Upper lobe of left lung (tissue), 6 donors: Measurements from ENCODE around the gene LRRC31. TPM values are rescaled to one million over a fixed set of nuclear protein-coding genes. Genes with fewer than 3 reads are reported as not detected.

Experiments used
- ATAC-seq, 2 donors: fragments of 200-7000 bp; cut with Tn5 transposase; one replicate each; pipeline ENCODE4 v1.9.1; 2022; ENCODE audit warnings: mild to moderate bottlenecking in 2 of 2, moderate library complexity in 2 of 2; ENCODE audit not compliant: low FRiP score in 2 of 2
- DNase-seq, 2 donors: peaks; one replicate each; pipeline ENCODE4 v3.0.0-alpha.2; 2019 to 2020
- H3K27ac ChIP-seq, 4 donors: fragments of 200-600 bp; sonication (generic); one replicate each; pipeline ENCODE4 v1.5.1; 2016 to 2019
- H3K27me3 ChIP-seq, 4 donors: fragments of 200-600 bp; sonication (generic); one replicate each; pipeline ENCODE4 v1.5.1; 2017 to 2019
- H3K36me3 ChIP-seq, 4 donors: fragments of 200-600 bp; sonication (generic); one replicate each; pipeline ENCODE4 v1.5.1; 2016 to 2019
- H3K4me1 ChIP-seq, 4 donors: fragments of 200-600 bp; sonication (generic); one replicate each; pipeline ENCODE4 v1.5.1; 2018 to 2019
- H3K4me3 ChIP-seq, 4 donors: fragments of 200-600 bp; sonication (generic); one replicate each; pipeline ENCODE4 v1.5.1; 2017 to 2019; ENCODE audit warnings: mild to moderate bottlenecking in 2 of 4, moderate library complexity in 1 of 4
- H3K9me3 ChIP-seq, 4 donors: fragments of 200-600 bp; sonication (generic); one replicate each; pipeline ENCODE4 v1.5.1; 2018 to 2019
- EP300 ChIP-seq, 4 donors: sonication (generic); formaldehyde crosslinking; IDR thresholded peaks; one replicate each; pipeline ENCODE4 v1.5.1; 2017; ENCODE audit warnings: antibody characterized with exemption in 4 of 4, control low read depth in 2 of 4
- POLR2A ChIP-seq, 4 donors: fragments of 450-650 bp; IDR thresholded peaks; one replicate each; pipeline ENCODE4 v1.5.1; 2016 to 2017; ENCODE audit warnings: antibody characterized with exemption in 4 of 4, mild to moderate bottlenecking in 2 of 4
- POLR2AphosphoS5 ChIP-seq, 2 donors: sonication (generic); formaldehyde crosslinking; IDR thresholded peaks; one replicate each; pipeline ENCODE4 v1.5.1; 2017; ENCODE audit warnings: antibody characterized with exemption in 2 of 2
- WGBS, 2 donors: methylation state at CpG; one replicate each; pipeline ENCODE4 v1.1.5; 2017 to 2018; 5-methylcytosine and 5-hydroxymethylcytosine counted together
- total RNA-seq, 6 donors: library from RNA; depleted of rRNA in 4 of 6; stranded (reverse); fragments of >200 nt in 4 of 6; gene quantifications; one replicate each; pipeline versions ENCODE4 v1.1.0 to v1.2.1, GENCODE V29; 2016 to 2021
- TF ChIP-seq, protein P1 (sequence below), 6 experiments: fragments of 450-650 bp in 4 of 6; fragments of 200-600 bp in 2 of 6; sonication (generic) in 2 of 6; IDR thresholded peaks; one replicate each; pipeline ENCODE4 v1.5.1; 2016 to 2019; ENCODE audit warnings: antibody characterized with exemption in 6 of 6
- donor health status: DM: no; HTN: no; CAD: no; lungs with moderate emphysema.
- donor health status: DM: no; HTN: yes; CAD: no; lungs with severe emphysema.

LRRC31 gene
- total RNA-seq, 6 donors from 2014 or later: 0.34 to 5.6 (median 1.3) TPM

DNA sequence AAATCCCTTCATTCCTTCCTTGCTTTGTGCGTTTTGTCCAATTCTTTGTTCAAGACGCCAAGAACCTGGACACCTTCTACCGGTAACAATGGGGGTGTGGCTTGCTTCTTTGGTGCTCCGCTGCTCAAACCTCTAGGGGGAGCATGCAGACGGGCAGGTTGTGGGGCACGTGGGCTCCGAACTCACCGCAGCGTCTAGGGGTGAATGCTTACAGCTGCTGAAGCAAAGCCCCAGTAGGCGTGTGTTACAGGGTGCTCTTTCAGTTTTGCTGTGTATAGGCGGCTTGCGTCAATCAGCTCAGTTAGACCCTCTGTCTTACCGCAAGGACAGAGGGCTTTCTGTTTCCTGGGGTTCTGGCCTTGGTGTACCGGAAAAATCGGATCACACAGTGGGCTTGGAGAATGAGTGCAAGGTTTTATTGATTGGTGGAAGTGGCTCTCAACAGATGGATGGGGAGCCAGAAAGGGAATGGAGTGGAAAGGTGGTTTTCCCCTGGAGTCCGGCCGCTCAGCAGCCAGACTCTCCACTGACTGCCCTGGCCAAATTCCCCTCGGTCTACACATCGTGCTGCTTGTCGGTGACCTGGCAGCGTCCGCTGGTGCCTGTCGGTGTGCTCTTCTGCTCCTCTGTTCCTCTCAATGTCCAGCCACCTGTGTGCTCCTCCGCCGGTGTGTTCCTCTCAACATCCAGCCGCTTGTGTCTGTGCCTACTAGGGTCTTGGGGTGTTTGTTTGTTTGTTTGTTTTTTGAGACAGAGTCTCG, 55.8 kb downstream of the LRRC31 start:
- H3K36me3 ChIP-seq: no peaks in the 10 kb centered on the region
- no peaks in the 10 kb centered on the region for H3K27me3 ChIP-seq
- WGBS, 2 donors: 64 to 72% methylated on average over 23 to 27 of the region's 27 CpGs
- DNase-seq (peak in 1 of 2 donors; percentile 28), ATAC-seq (peak; percentile 43 to 79)
- peaks cover 9 to 26% (median 26%) of the 10 kb centered on the region in 4 donors for H3K4me1 ChIP-seq
- H3K4me3 ChIP-seq: peak overlapping the region in 3 of 4 donors; percentile 56 to 76 (median 72)
- H3K9me3 ChIP-seq: peaks cover 0 to 7% (median 0%) of the 10 kb centered on the region in 4 donors
- H3K27ac ChIP-seq: no peak overlapping the region
- TF ChIP-seq, protein P1, sequence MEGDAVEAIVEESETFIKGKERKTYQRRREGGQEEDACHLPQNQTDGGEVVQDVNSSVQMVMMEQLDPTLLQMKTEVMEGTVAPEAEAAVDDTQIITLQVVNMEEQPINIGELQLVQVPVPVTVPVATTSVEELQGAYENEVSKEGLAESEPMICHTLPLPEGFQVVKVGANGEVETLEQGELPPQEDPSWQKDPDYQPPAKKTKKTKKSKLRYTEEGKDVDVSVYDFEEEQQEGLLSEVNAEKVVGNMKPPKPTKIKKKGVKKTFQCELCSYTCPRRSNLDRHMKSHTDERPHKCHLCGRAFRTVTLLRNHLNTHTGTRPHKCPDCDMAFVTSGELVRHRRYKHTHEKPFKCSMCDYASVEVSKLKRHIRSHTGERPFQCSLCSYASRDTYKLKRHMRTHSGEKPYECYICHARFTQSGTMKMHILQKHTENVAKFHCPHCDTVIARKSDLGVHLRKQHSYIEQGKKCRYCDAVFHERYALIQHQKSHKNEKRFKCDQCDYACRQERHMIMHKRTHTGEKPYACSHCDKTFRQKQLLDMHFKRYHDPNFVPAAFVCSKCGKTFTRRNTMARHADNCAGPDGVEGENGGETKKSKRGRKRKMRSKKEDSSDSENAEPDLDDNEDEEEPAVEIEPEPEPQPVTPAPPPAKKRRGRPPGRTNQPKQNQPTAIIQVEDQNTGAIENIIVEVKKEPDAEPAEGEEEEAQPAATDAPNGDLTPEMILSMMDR (IDR thresholded peaks at IDR 0.05): peak in 4 of 6 experiments; percentile 12 to 44 (median 26)
- TF ChIP-seq POLR2AphosphoS5 (IDR thresholded peaks at IDR 0.05): no peak

DNA sequence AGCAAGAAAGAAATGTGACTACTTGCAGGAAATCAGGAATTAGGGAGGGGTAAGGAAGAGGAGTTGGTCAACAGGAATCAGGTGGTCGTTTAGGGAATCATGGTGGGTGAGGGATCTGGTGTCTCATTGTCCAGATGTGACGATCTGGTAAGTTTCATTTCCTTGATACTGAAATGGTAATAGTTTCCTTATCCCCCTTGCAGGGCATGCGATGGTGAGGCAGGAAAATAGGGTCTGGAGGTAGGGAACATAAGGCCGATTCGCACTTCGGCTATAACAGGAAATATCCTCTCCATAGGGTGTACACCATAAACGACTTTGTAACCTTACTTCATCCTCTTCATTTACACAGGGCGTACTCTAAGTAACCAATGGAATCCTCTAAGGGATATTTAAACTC, 56.5 kb downstream of the LRRC31 start:
- 51% methylated on average over 8 of the region's 8 CpGs for WGBS, 2 donors
- Histone ChIP-seq H3K4me1 (peaks cover 9 to 26% (median 26%) of the 10 kb centered on the region in 4 donors), H3K27ac (peak overlapping the region in 2 of 4 donors; percentile 74 to 75), H3K27me3 (no peaks in the 10 kb centered on the region), H3K4me3 (peak overlapping the region in 3 of 4 donors; percentile 56 to 76 (median 72)), H3K36me3 (no peaks in the 10 kb centered on the region), H3K9me3 (peaks cover 0 to 7% (median 0%) of the 10 kb centered on the region in 4 donors)
- no peak for DNase-seq
- no peak for ATAC-seq
- TF ChIP-seq, protein P1 (IDR thresholded peaks at IDR 0.05): no peak
- TF ChIP-seq POLR2A (IDR thresholded peaks at IDR 0.05) (no peak), EP300 (IDR thresholded peaks at IDR 0.05) (no peak), POLR2AphosphoS5 (IDR thresholded peaks at IDR 0.05) (no peak)

DNA sequence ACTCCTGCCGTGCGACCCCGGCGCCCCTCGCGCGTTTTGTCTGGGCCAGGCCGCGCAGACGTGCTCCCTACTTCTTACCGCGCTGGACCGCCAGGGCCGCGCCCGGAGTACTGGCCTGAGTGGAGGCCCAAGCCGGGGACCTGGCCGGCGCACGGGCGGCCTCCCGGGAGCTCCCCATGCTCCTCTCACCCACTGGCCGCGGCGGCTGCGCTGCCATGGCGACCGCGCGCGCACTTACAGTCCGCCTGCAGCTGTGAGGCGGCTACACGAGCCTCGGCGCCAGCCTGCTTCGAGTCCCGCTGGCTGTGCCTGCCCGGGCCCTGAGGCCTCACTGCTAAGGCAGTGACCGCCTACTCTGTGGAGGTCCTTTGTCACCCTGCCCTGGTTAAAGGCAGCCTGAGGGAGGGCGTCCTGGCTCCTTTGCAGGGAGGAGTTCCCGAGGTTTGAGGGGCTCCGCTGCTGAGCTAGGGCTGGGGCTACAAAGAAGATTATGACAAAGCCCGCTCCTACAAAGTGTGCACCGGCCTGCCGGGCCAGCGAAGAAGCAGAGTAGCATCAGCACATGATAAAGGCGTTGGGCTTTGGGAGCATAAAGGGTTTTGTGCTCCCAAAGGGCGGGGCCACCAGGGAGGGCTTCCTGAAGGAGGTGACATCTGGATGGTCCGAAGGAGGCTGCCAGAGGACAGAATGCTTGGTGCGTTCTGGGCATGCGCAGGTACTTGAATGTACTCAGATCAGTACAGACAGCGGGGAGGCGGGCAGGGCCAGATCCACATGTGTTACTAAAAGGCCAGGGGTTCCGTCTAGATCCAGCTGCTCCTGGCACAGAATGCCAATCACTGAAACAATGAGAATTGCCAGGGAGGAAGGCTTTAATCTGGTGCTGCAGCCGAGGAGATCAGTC, 57.2 kb downstream of the LRRC31 start, which contains the start of the genes LRRC34 and LRRIQ4:
LRRC34 (minus strand) TSS at position 573 of the 904 bp plus-strand sequence; CDS start at position 217, 356 bp downstream.
LRRIQ4 (plus strand) TSS at position 539 of the 904 bp plus-strand sequence. CDS start 9,052 bp downstream, outside the sequence.
- Histone ChIP-seq H3K36me3 (no peaks in the 10 kb centered on the region), H3K9me3 (peaks cover 0 to 7% (median 0%) of the 10 kb centered on the region in 4 donors), H3K4me3 (peak within 1 kb of the TSS; percentile 56 to 76 (median 65)), H3K27ac (peak within 1 kb of the TSS; percentile 70 to 77 (median 74)), H3K27me3 (no peaks in the 10 kb centered on the region), H3K4me1 (peaks cover 9 to 26% (median 26%) of the 10 kb centered on the region in 4 donors)
- DNase-seq (peak; percentile 85 to 96), ATAC-seq (peak; percentile 92 to 94)
- peak in 2 of 4 donors; percentile 9 to 24 for TF ChIP-seq POLR2A (IDR thresholded peaks at IDR 0.05)
- TF ChIP-seq, protein P1 (IDR thresholded peaks at IDR 0.05): peak in 3 of 6 experiments; percentile 18 to 33 (median 27)
- TF ChIP-seq EP300 (IDR thresholded peaks at IDR 0.05): no peak
- 9 to 26% methylated on average over 13 to 39 of the region's 56 CpGs for WGBS, 2 donors

DNA sequence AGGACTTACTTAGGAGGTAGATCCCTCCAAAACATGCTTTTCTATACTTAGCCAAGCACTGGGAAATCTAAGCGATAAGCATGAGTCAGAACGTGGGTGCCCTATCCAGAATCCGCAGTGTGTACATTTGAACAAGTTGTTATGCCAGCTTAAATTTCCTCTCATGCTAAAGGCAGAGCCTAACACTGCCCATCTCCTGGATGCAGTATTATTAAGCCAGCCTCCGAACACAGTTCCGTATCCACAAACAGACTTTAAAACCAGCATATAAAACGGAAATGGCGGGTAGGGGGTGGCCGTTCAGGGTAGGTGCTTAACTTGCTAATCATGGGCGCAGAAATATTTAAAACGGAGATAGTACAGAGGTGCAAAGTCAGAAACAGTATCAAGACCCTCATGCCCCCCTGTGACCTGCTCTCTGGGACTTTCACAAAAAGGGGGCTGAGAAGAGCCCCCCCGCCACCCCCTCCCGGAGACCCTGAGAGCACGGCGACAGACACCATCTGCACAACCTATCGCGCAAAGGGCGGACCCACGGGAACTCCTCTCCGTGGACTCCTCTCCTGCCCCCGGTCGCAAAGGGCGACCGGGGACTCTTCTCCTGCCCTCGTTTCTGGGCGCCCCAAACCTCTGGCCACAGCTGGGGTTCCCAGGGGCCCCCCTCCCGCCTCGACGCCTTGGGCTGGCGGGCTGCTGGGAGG, 58.0 kb downstream of the LRRC31 start:
- Histone ChIP-seq H3K27me3 (no peaks in the 10 kb centered on the region), H3K4me1 (peaks cover 9 to 26% (median 26%) of the 10 kb centered on the region in 4 donors), H3K4me3 (peak overlapping the region; percentile 56 to 76 (median 65)), H3K36me3 (no peaks in the 10 kb centered on the region), H3K27ac (peak overlapping the region; percentile 70 to 77 (median 74)), H3K9me3 (peaks cover 0 to 7% (median 0%) of the 10 kb centered on the region in 4 donors)
- no peak for DNase-seq
- peak; percentile 30 to 53 for ATAC-seq
- TF ChIP-seq EP300 (IDR thresholded peaks at IDR 0.05) (no peak), POLR2AphosphoS5 (IDR thresholded peaks at IDR 0.05) (no peak), POLR2A (IDR thresholded peaks at IDR 0.05) (no peak)
- TF ChIP-seq, protein P1 (IDR thresholded peaks at IDR 0.05): no peak
- WGBS, 2 donors: 8 to 16% methylated on average over 15 to 28 of the region's 29 CpGs
